Endothelial cell of umbilical vein (primary cell): Measurements from ENCODE around the gene SBDS. TPM values are rescaled to one million over a fixed set of nuclear protein-coding genes. Genes with fewer than 3 reads are reported as not detected.

ENCODE experiments used
- BruUV-seq: library from RNA; stranded (reverse); fragments of 400-500 nt; replicated peaks from 2 replicates; lab custom pipeline; 2021; lab: Mats Ljungman, UMichigan
- CTCF ChIA-PET: fragments of 300-600, 350-600 bp; sonication (Branson Sonifier 250); formaldehyde crosslinking; loops from one replicate; lab custom pipeline; 2021; ENCODE audit warnings: antibody characterized with exemption, inconsistent platforms; lab: Charles Lee
- POLR2A ChIA-PET: fragments of 300-600, 350-600 bp; sonication (Branson Sonifier 250); formaldehyde crosslinking; loops from one replicate; lab custom pipeline; 2021; ENCODE audit warnings: antibody characterized with exemption, inconsistent platforms; lab: Charles Lee
- DNase-seq: peaks from one replicate; pipeline ENCODE4 v3.0.0-alpha.2; 2011; ENCODE audit warnings: low read depth, low spot score
- FAIRE-seq: peaks from 2 replicates; lab custom pipeline; 2011; peaks lifted over from hg19 to GRCh38; lab: Jason Lieb, UNC
- H2AFZ ChIP-seq: 2 replicates; pipeline ENCODE4 v1.6.0; 2012; ENCODE audit warnings: low read depth, low read length, control low read depth, inconsistent platforms
- H3K27ac ChIP-seq: 2 replicates; pipeline ENCODE4 v1.5.1; 2011; ENCODE audit warnings: low read depth, mild to moderate bottlenecking, control low read depth, low read length, moderate library complexity; ENCODE audit not compliant: insufficient read depth
- H3K27me3 ChIP-seq, 2 experiments: 2 replicates each; pipeline versions ENCODE4 v1.6.0 to v1.6.1; 2011; ENCODE audit warnings: low read length in 2 of 2, mixed read lengths in 1 of 2; ENCODE audit not compliant: control insufficient read depth in 2 of 2, insufficient read depth in 2 of 2
- H3K36me3 ChIP-seq, 2 experiments: 2 replicates in 1 of 2; 3 replicates in 1 of 2; pipeline ENCODE4 v1.5.1; 2011; ENCODE audit warnings: low read length in 2 of 2, mild to moderate bottlenecking in 1 of 2, moderate library complexity in 1 of 2; ENCODE audit not compliant: control insufficient read depth in 2 of 2, insufficient read depth in 2 of 2; ENCODE audit errors: extremely low read depth in 1 of 2
- H3K4me1 ChIP-seq: 3 replicates; pipeline ENCODE4 v1.5.1; 2011; ENCODE audit warnings: mild to moderate bottlenecking, low read length; ENCODE audit not compliant: control insufficient read depth, insufficient read depth; ENCODE audit errors: extremely low read depth
- H3K4me2 ChIP-seq: 2 replicates; pipeline ENCODE4 v1.6.1; 2011; ENCODE audit warnings: low read length, control low read depth, mixed read lengths; ENCODE audit not compliant: insufficient read depth
- H3K4me3 ChIP-seq, 3 experiments: fragments of 200-600 bp in 1 of 3; sonication (generic), shearing (Covaris generic) in 1 of 3; replicated peaks in 1 of 3; 2 replicates each; pipeline ENCODE4 v1.5.1; 2011 to 2016; ENCODE audit warnings: control low read depth in 3 of 3, low read length in 3 of 3, mild to moderate bottlenecking in 2 of 3, inconsistent platforms in 1 of 3, low read depth in 1 of 3, moderate library complexity in 1 of 3; ENCODE audit not compliant: insufficient read depth in 1 of 3
- H3K79me2 ChIP-seq: 2 replicates; pipeline ENCODE4 v1.6.0; 2012; ENCODE audit warnings: low read length, inconsistent platforms; ENCODE audit not compliant: control insufficient read depth, insufficient read depth
- H3K9ac ChIP-seq: replicated peaks from 2 replicates; pipeline ENCODE3; 2011; ENCODE audit warnings: low read length, control low read depth; ENCODE audit not compliant: insufficient read depth; ENCODE audit errors: extremely low read depth
- H3K9me1 ChIP-seq: replicated peaks from 3 replicates; pipeline ENCODE4 v1.6.0; 2011; ENCODE audit warnings: mild to moderate bottlenecking, low read length; ENCODE audit not compliant: control insufficient read depth, insufficient read depth; ENCODE audit errors: extremely low read depth
- H3K9me3 ChIP-seq: replicated peaks from 2 replicates; pipeline ENCODE4 v1.5.1; 2012; ENCODE audit warnings: low read length, inconsistent platforms; ENCODE audit not compliant: control insufficient read depth, insufficient read depth
- H4K20me1 ChIP-seq: replicated peaks from 2 replicates; pipeline ENCODE3; 2011; ENCODE audit warnings: mild to moderate bottlenecking, low read length; ENCODE audit not compliant: control insufficient read depth, insufficient read depth; ENCODE audit errors: extremely low read depth
- CTCF ChIP-seq, 2 donors: IDR thresholded peaks; 1 replicate in 1 of 2; 2 replicates in 1 of 2; pipeline ENCODE4 v1.5.1; 2011; ENCODE audit warnings: low read length in 2 of 2, mild to moderate bottlenecking in 2 of 2, moderate library complexity in 2 of 2, control low read depth in 1 of 2, inconsistent platforms in 1 of 2, low read depth in 1 of 2; ENCODE audit not compliant: insufficient read depth in 1 of 2; ENCODE audit errors: extremely low read depth in 1 of 2
- FOS ChIP-seq: IDR thresholded peaks from 2 replicates; pipeline ENCODE4 v1.6.1; 2011; ENCODE audit warnings: mild to moderate bottlenecking, low read length, moderate library complexity, borderline replicate concordance; ENCODE audit not compliant: insufficient read depth
- JUN ChIP-seq: IDR thresholded peaks from 2 replicates; pipeline ENCODE4 v1.6.1; 2011; ENCODE audit warnings: borderline replicate concordance, low read depth; ENCODE audit not compliant: insufficient read length, insufficient read depth
- MAX ChIP-seq: IDR thresholded peaks from 2 replicates; pipeline ENCODE4 v1.6.1; 2011; ENCODE audit not compliant: insufficient read depth, insufficient read length
- MYC ChIP-seq: IDR thresholded peaks from one replicate; pipeline ENCODE4 v1.6.1; 2011; ENCODE audit warnings: mild to moderate bottlenecking, low read depth, low read length
- POLR2AphosphoS5 ChIP-seq: IDR thresholded peaks from 2 replicates; pipeline ENCODE4 v1.6.1; 2012; ENCODE audit warnings: low read depth, mild to moderate bottlenecking, control low read depth, low read length, moderate library complexity; ENCODE audit not compliant: insufficient read depth
- dilution Hi-C: fragments of 300-500 bp; cut with MboI; formaldehyde crosslinking; loops from one replicate; pipeline ENCODE4 v1.15.0; 2019; ENCODE audit warnings: low sequenced_read_pairs; ENCODE audit not compliant: extremely low pct_ligation_motif_present
- intact Hi-C: fragments of 100-400 bp; cut with micrococcal nuclease; formaldehyde crosslinking; loops from one replicate; pipeline ENCODE4 v1.10.0; 2022
- polyA plus RNA-seq, 4 experiments: library from polyadenylated mRNA; depleted of rRNA in 3 of 4; stranded (reverse) in 3 of 4; unstranded in 1 of 4; fragments of >200 nt; gene quantifications; 2 replicates each; pipeline versions ENCODE4 v1.2.1 to v1.2.3, GENCODE V29; 2011 to 2012; ENCODE audit warnings: missing spikeins in 1 of 4
- small RNA-seq: library from RNA; depleted of rRNA; stranded (forward); fragments of <200 nt; gene quantifications from one replicate; pipeline ENCODE3, GENCODE V24; 2012; ENCODE audit warnings: low replicate concordance, low read depth; ENCODE audit not compliant: insufficient read depth, insufficient read length
- total RNA-seq: library from RNA; stranded (reverse); gene quantifications from 2 replicates; pipeline ENCODE4 v1.2.3, GENCODE V29; 2021

Gene SBDS
- total and polyA plus RNA-seq, 2 donors (not counting 3 experiments of a cell fraction or from before 2014, with no cell fraction given), result 30.7 to 86.5 TPM

- Histone ChIP-seq H3K27me3 (no peaks in the 10 kb centered on the region), H2AFZ (no peak overlapping the region), H4K20me1 (peaks cover 3% of the 10 kb centered on the region), H3K27ac (no peak overlapping the region), H3K4me2 (no peak overlapping the region), H3K4me1 (no peaks in the 10 kb centered on the region), H3K9me1 (no peaks in the 10 kb centered on the region), H3K36me3 (peaks cover 0 to 5% of the 10 kb centered on the region in 2 experiments), H3K9me3 (no peaks in the 10 kb centered on the region), H3K9ac (no peak overlapping the region), H3K4me3 (no peak overlapping the region), H3K79me2 (peaks cover 77% of the 10 kb centered on the region)
- intact Hi-C loops, result no loop called here
- BruUV-seq, result no TSS peak
- no peak for FAIRE-seq
- ChIA-PET POLR2A (no interaction called here), CTCF (no interaction called here)
- dilution Hi-C loops, result no loop called here
- TF ChIP-seq MAX (no peak), MYC (no peak), JUN (no peak), POLR2AphosphoS5 (no peak), CTCF (IDR thresholded peaks at IDR 0.05; ENCODE audit: extremely low read depth in 1 of 2, insufficient read depth in 1 of 2, low read depth in 1 of 2, low read length in 2 of 2) (no peak), FOS (no peak)
- no peak for DNase-seq
Observed at GRCh38 chr7:66937940-66938339, 57.4 kb downstream of the SBDS start.

Small RNA genes within 50 kb of the gene (small RNA-seq; reads per million reads assigned to genes)
- gene RN7SL43P, result not detected

Other genes starting within 250 kb of the SBDS start
- gene TMEM248, start 74.4 kb downstream of the SBDS start, total RNA-seq, result 97.6 and 107 TPM in 2 replicates
- 220 and 301 TPM in 2 replicates for gene TMEM248, start 74.4 kb downstream of the SBDS start, polyA plus RNA-seq
- gene TYW1, start 1.2 kb upstream of the SBDS start, total RNA-seq, result 15.2 and 15.9 TPM in 2 replicates
- gene TYW1, start 1.2 kb upstream of the SBDS start, polyA plus RNA-seq, result 6.9 and 7.7 TPM in 2 replicates